GM18499 (cell line): ENCODE results near the gene AUTS2.

Experiments
- ATAC-seq: cut with Tn5 transposase; IDR thresholded peaks from one replicate; pipeline ENCODE4 v1.9.1; 2021; ENCODE audit warnings: moderate number of reproducible peaks; ENCODE audit not compliant: insufficient read depth, unreplicated experiment

The AUTS2 gene

DNA sequence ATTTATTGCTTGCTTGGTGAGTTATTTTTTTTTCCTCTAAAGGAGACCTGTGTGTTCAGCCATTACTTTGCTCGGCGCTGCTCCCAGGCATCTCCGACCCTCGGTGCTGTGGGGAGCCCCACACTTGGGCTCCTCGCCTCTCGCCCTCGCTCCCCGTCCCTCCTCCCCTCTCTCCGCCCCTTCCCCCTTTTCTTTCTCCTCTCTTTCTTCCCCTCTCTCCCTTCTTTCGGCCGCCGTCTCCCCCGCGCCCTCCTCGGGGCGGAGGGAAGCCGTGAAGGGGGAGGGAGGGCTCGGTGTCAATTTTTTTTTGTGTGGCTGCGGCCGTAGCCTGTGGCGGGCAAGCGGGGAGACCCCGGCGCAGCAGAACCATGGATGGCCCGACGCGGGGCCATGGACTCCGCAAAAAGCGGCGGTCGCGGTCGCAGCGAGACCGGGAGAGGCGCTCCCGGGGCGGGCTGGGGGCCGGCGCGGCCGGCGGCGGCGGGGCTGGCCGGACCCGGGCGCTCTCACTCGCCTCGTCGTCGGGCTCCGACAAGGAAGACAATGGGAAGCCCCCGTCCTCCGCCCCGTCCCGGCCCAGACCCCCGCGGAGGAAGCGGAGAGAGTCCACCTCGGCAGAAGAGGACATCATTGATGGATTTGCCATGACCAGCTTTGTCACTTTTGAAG is 1.1 kb downstream of the AUTS2 start:
- no peak for ATAC-seq

DNA sequence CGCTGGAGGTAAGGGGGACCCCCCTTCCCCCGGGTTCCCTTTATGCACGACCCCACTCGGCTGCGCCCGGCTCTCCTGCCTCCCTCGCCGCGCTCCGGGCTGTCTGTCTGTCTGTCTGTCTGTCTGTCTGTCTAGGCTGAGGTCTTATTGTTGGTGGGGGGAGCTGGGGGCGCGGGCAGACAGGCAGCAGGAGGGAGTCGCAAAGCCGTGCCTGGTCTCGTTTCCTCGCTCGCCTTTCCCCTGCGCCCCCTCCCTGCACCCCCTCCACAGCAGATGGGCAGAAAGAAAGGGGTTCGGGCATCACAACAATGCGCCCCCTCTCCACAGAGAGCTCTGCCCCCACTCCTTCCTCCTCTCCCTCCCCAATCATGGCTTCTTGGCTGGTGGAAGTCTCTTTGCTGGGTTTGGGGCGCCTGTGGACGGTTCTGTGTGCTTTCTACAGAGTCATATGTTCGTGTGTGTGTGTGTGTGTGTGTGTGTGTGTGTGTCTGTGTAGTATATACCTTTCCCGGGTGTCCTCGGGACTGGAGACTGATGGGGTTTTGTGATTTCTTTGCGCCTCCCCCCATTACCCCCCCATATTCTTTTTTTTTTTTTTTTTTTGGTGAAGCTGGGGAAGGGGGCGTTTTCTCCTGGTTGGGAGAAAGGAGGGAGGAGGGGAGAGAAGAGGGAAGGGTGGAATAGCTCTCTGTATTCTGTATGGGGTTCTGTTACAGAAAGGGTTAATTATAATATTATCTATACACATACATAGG is 1.9 kb downstream of the AUTS2 start:
- ATAC-seq, result no peak

DNA sequence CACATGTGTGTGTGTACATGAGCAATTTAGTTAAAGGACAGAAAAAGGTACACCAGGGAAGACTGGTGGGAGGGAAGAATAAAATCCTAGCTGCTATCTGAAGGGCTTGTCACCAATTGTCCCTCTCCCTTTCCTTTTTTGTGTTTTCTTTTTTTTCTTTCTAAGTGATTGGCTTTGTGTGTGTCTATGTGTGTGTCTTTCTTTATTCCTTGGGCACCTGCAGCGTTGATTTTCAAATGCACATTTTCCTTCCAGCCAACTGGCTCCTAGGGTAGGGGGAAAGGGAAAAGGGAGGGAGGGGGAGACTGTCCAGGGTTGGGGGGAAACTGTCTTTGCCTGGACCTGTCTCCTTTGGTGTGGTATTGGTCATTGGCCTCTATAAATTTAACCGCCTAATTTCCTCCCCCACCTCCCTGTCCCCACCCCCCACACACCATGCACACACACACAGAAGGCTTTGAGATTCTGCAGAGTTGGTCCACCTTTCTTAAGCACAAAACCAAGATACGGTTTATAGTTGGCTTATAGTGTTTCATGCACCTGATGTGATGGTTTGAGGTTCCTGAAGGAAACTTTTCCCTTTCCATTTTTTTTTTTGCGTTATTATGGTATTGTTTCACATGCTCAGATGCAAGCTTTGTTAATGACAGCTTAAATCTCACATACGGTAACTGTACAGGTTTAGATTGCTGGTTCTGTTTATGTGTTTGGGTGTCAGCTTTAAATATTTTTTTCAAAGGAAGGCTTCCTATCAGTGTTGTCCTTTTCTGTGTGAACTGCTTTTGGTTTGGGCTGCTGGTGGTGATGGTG is 2.6 kb downstream of the AUTS2 start:
- no peak for ATAC-seq

DNA sequence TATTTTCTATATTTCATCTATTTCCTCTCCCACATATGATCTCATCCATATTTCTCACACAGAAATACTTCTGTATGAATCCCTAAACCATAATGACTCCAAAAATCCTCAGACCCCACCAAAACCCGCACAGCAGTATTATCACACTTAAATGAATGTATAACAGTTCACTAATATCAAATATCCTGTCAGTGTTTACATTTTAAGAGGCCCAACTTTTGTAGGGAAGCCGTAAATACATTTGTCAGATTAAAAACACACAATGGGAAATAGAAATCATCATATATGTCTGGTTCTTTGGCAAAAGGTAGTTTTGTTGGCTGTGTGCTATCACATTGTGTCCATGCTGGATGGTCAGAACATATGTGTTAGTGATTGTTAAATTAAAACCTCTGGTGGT is 4.2 kb downstream of the AUTS2 start:
- no peak for ATAC-seq

DNA sequence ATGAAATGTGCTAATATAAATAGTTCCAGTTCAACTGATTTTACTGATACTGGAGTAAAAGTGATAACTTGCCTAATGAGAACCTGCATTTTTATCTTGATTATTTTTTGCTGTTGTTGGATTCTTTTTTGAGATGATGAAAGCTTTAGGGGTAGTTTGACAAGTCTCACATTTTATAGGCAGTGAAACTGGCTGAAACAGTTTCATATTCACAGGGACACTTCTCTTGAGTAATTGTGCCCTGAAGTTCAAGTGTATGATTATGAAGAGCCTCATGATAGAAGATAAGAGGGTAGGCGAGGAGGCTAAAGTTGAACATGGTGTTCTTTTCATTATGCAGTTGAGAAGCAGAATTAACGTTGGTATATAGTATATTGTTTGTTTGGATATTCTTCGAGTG is 5.1 kb downstream of the AUTS2 start:
- no peak for ATAC-seq

DNA sequence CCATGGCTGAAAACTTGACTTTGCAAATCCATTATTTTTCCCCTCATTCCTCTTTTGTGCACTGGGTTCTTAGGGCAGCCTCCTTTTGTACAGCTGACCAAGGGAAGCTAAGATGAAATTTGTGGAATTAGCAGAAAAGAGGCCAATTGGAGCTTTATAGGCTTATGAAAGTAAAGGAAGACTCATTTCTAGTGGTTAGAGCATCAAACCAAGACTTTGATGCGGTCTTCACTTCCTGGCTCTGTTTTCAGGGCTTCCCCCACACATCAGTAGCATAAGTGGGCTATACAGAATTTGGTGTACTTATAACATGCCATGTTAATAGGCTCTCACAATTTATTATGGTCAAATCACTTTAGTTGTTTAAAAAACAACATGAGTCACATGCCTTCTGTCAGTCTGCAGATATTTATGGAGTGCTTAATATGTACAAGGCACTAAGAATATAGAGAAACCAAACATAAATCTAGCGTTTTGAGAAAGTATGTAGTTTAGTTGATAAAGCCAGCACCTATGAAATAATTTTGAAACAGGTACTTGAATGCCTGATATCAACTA is 5.7 kb downstream of the AUTS2 start:
- ATAC-seq, result peak; percentile 52

DNA sequence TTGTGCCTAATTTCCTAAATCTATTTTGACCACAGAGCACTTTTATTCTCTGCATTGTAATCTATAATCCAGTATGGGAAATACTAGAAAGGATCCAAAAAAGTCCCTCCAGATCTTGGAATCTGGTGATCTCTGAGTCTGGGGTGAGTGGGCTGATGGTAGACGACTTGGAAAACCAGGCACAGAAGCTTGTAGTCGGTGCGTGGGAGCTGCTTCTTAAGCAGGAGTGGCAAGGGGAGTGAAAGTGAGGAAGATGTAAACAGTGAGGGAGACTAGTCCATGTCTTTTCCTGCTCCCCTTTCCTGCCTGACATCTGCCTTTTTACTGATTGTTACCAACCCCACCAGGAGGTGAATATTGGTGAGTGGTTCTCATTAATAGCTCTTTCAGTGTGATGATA is 6.8 kb downstream of the AUTS2 start:
- no peak for ATAC-seq

DNA sequence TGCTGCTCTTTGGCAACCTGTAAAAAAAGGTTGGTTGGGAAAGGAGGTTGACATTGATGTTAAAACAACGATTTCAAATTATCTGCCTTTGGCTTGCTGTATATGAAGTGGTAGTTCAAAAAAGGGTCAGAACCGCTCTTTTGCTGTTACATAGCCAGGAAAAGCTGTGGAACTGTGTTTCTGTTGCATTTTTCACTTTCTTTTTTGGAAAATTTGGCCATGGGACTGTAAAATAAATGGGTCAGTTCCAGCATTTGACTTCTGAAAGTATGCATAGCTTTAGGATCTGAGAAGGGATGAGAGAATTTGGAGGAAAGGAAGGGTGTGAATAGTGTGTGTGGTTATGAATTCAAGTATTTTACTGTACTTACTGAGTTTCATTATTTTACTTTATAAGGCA is 7.3 kb downstream of the AUTS2 start:
- no peak for ATAC-seq

DNA sequence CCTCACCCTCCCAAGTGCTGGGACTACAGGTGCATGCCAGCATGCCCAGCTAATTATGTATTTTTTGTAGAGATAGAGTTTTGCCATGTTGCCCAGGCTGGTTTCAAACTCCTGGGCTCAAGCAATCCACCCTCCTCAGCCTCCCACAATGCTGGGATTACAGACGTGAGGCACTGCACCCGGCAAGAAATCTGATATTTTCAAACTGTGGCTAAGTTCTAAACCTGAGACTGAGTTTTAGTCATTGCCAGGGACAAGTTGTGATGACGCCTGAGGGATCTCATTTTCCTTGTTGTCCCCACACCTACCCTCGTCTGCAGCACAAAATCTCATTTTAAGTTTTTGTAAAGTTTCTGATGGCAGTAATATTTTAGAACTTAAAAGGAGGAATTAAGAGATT is 9.8 kb downstream of the AUTS2 start:
- no peak for ATAC-seq

DNA sequence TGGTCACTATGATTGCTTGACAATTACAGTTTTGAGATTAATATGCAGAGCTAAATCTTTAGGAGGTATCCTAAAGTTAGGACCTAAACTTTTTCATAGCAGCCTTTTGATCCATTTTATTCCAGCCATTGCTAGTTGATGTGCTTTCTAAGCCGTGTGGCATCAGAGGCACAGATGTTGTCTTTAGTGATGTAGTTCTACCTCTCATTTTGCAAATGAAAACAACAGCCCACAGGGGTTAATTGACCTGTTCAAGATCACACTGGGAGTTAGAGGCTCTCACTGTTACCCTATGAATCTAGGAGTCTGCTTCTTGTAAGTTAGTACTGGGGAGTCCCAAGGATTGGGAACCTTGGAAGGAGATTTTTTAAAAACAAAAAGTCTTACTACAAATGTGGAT is 10.6 kb downstream of the AUTS2 start:
- ATAC-seq, result no peak

DNA sequence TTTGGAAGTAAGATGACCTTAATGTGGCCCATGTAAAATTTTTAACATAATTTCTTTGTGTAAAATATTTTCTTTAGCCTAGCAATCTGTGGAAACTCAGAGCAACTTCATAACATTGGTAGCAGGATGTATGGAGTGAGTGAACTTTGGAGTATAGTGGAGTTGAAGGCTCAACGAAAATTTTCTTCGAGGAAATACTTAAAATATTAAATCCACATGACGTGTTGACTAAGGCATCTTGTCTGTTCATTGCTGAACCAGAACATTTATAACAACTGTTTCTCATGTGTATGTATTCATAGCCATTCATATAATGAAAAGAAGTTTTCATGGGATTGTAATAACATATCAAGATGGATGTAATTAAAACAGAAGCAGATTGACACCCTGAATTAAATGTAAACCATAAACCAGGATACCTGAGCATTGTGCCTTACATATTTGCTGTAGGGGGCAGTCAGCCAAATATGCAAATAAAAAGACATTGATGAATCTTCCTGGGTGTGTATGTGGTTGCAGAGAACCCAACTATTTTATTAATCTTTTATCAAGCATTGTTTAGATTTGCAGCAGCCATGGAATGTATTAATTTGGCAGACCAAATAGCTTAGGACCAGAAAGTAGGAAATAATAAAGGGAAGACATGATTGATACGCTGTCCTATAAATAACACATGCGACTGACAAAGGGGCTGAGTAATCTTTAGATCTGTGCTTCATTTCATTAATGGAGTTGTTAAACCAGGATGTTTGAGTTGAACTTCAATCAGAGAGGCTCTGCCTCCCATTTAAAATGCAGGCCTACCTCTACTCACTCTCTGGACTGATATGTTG is 11.5 kb downstream of the AUTS2 start:
- ATAC-seq, result no peak

DNA sequence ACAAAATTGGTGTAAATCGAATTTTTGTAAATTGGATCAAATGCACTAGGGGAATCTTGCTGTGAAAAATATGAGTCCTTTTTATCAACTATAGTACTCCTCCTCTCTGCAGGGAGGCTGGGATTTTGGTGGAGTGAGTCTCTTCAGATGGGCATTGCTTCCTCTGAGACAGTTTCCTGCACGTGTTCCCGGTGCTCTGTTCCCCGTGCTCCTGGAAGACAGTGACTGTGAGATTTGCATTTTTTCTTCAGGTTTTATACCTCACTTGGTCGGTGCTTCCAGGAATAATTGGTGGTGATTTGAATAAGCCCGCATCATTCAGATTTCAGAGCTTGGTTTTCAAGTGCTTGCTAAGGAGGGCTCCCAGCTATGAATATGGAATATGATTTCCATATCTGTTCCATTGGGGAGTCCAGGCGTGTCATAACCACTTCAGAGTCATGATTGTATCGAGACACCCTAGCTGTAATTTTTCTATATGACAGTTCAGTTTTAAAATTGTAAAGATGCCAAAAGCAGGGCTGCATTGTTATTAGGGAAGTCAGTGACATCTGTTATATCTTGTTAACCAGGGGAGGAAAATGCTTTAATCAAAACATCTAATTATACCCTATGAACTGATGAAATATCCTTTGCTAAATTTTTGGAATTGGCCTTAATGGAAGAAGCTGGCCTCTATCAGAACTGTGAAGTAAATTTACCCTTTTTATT is 12.3 kb downstream of the AUTS2 start:
- ATAC-seq, result no peak

DNA sequence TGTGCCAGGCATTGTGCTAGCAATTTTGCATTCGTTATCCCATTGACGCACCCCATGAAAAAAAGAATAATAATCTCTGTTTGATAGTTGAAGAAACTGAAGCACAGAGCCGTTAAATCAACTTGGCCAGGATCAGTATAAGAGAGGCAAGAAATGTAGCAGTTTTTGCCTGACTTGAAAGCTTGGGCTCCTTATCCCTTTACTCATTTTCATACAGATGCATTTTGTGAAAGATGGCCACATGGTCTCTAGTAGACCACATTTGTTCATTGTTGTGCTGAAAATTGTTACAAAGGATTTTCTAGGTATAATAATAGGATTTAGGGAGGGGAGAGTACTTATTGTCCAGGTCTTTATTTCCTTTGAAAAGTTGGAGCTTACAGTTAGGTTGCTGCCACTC is 14.7 kb downstream of the AUTS2 start:
- no peak for ATAC-seq

DNA sequence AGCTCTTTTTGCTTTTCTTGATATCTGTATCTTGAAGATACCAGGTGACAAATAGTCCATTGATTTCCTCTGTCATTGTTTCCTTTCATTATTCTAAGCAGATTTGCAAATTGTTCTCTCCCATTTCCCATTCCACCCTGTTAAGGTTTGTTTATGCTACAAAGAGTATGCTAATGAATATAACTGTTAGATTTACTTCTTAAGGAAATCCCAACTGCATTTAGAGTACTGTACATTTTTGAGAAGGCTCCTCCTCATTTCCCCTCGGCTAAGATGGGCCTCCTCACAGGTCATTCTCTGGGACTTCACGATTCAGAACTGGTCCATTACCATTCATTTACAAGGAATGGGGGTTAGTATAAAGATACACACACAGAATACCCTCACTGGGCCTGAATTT is 15.6 kb downstream of the AUTS2 start:
- ATAC-seq, result no peak

DNA sequence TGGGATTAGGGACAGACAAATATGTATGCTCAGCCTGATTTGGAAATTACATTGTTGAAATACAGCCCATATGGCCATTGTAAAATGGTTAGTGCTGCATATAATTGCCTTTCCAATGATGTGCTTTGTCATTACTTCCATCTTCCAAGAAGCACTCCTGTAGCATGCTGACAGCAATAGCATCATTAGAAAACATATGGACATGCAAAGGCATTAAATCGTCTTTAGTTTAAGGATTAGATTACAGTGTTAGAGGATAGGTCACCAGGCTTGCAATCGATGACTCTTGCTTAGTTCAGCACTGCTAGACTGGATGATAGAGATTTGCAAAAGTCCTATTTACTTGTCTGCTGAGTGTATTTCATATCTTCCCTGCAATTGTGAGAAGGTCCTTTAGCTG is 17.4 kb downstream of the AUTS2 start:
- ATAC-seq, result no peak

DNA sequence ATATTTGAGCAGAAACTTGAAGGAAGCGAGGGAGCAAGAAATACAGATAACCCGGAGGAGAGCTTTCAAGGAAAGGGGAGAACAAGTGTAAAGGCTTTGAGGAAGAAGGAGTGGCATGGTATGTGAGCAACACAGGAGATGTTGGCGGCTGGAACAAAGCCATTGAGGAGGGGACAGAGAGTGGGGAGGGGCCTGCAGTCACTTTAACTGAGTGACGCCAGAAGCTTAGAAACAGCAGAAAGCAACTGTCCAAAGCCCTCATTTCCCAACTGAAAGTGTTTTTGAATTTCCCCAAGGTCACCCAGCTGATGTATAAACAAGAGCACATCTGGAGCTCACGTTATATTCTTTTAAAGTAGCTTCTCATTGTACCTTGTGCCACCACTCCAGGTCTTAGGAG is 19.1 kb downstream of the AUTS2 start:
- ATAC-seq, result no peak

DNA sequence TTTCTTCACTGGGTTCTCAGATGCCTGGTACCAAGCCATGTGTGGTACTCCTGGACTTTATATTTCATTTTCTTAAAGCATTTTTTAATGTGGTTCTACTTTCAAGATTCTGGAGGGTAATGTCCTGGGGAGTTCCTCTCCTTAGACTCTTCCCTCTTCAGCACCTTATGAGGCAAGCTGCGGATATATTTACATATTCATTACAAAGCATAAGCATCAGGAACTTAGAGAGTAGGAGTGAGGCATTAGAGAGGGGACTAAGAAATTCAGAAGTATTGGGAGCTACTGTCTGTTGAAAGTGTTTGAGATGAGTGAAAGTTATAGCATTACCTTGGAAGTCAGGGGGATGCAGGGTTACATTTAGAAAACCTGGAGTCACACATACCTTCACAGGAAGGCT is 20.8 kb downstream of the AUTS2 start:
- no peak for ATAC-seq

DNA sequence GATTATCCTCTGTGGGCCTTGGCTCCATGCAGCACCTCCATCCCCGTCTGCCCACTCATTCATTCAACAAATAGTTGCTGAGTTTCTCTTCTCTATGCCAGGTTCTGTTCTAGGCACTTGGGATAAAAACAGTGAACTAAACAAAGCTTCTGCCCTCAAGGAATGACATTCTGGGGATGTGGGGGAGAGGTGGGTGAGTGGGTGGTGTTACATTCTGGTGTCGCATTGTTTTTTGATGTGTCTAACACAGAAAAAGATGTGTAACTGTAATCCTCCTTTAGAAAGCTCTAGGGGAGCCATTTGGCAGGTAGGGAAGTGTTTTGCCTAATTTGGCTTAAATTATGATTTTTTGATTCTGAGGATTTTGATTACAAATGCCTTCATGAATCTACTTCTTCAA is 21.4 kb downstream of the AUTS2 start:
- no peak for ATAC-seq

DNA sequence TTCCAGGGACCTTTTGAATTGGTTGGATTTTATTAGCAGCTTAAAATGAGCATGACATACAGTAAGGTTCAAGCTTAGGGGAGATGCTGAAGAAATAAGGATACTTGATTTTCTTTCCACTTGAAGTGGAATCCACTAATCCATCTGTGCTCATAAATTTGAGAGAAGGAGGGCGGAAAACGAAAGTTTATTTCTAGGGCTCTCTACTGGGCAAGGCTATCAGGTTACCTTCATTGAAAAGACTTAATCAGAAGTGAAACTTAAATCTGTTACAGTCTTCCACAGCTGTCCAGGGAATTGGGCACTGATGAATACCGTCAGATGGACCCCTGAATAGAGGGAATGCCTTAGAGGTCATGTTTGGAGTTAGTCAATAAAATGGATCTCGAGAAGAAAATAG is 21.8 kb downstream of the AUTS2 start:
- ATAC-seq, result no peak

DNA sequence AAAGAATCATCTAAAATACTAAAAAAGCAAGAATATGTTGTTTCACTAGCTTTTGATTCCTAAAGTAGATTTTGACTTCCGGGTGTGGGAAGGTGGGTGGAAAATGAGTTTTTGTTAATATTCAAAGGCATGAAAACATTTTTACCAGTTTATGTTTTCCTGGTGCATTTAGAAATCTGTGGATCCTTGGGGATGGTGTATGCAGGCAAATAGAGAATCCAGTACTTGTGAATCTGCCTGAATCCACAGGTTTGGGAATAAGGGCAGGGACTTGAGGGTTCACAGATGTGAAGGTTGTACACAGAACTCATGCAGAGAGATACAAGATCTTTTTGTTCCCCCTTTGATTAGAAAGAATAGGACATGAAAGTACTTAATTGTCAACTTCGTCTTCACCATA is 22.4 kb downstream of the AUTS2 start:
- ATAC-seq, result no peak
